Prostate gland (tissue), 2 donors: Measurements from ENCODE around the gene LDLR.

Source experiments
- CTCF ChIP-seq, 4 experiments: fragments of 200-600 bp in 2 of 4; fragments of 450-650 bp in 2 of 4; sonication (generic) in 2 of 4; IDR thresholded peaks; 1 replicate in 3 of 4; 2 replicates in 1 of 4; pipeline ENCODE4 v1.5.1; 2016 to 2019; ENCODE audit warnings: antibody characterized with exemption in 4 of 4, mild to moderate bottlenecking in 2 of 4, moderate library complexity in 2 of 4
- POLR2A ChIP-seq: fragments of 450-650 bp; IDR thresholded peaks from one replicate; pipeline ENCODE4 v1.6.1; 2016; ENCODE audit warnings: antibody characterized with exemption, mild to moderate bottlenecking

- no peak for TF ChIP-seq CTCF (IDR thresholded peaks at IDR 0.05)
- no peak for TF ChIP-seq POLR2A
Observed at GRCh38 chr19:11127905-11128304, 38.6 kb downstream of the LDLR start.
